ENCODE data around the gene RABL6. TPM values are rescaled to one million over a fixed set of nuclear protein-coding genes. Genes with fewer than 3 reads are reported as not detected.

The RABL6 gene
- total RNA-seq, 2 donors from 2014 or later: 69.8 to 72.8 TPM

DNA sequence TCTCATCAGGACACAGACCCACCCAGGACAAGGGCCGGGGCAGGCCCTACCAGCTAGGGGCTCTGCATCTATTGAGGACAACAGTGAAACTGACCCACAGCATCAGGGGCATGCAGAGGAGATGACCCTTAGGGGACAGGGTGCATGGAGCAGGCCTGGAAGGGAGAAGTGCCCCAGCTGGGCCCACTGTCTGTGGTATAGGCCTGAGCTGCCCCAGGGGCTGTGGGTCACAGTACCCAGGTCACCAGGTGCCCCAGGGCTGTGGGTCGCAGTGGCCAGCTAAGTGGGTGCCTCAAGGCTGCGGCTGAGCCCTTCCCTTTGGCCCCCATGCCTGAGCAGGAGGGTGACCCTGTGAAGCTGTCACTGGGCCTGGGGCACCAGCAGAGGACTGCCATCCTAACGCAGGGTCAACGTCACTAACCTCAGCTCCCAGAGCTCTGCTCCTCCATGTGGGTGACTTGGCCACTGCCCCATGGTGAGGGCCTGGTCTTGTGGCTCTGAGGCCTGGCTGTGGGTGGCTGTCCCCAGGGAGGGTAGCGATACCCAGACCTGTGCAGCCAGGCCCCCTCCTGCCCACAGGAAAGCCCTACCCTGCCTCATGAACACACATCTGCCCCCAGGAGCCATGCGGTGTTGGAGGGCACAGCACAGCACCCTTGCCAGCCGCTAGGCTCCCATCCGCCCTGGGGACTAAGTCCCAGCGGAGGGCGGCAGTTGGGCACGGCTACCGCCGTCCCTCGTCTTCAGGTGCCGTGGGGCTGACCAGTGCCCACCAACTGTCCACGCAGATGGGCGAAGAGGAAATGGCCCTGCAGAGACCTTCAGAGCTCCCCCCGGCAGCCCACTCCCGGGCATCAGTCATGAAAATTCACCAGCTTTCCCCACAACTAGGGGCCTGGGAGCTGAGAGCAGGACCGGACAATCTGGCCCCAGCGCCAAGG is 53.5 kb downstream of the RABL6 start:
- DNase-seq (peak in 1 of 4 donors; percentile 15), ATAC-seq (no peak)
- Histone ChIP-seq H3K9me3 (no peaks in the 10 kb centered on the region), H3K27ac (peak overlapping the region in 2 of 4 donors; percentile 1 to 29), H3K27me3 (no peaks in the 10 kb centered on the region), H3K4me3 (no peak overlapping the region), H3K36me3 (replicated peaks in 1 of 2; ENCODE audit: insufficient read depth in 1 of 2, low read depth in 2 of 2) (peaks cover 15 to 21% of the 10 kb centered on the region in 2 donors), H3K4me1 (peaks cover 83% of the 10 kb centered on the region)
- intact Hi-C loops (cut with DNase I): no loop called here
- TF ChIP-seq POLR2A (IDR thresholded peaks at IDR 0.05): no peak
- TF ChIP-seq, protein P1, sequence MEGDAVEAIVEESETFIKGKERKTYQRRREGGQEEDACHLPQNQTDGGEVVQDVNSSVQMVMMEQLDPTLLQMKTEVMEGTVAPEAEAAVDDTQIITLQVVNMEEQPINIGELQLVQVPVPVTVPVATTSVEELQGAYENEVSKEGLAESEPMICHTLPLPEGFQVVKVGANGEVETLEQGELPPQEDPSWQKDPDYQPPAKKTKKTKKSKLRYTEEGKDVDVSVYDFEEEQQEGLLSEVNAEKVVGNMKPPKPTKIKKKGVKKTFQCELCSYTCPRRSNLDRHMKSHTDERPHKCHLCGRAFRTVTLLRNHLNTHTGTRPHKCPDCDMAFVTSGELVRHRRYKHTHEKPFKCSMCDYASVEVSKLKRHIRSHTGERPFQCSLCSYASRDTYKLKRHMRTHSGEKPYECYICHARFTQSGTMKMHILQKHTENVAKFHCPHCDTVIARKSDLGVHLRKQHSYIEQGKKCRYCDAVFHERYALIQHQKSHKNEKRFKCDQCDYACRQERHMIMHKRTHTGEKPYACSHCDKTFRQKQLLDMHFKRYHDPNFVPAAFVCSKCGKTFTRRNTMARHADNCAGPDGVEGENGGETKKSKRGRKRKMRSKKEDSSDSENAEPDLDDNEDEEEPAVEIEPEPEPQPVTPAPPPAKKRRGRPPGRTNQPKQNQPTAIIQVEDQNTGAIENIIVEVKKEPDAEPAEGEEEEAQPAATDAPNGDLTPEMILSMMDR (IDR thresholded peaks at IDR 0.05): no peak
- 90 to 91% methylated on average over 3 to 21 of the region's 22 CpGs for WGBS, 2 donors

DNA sequence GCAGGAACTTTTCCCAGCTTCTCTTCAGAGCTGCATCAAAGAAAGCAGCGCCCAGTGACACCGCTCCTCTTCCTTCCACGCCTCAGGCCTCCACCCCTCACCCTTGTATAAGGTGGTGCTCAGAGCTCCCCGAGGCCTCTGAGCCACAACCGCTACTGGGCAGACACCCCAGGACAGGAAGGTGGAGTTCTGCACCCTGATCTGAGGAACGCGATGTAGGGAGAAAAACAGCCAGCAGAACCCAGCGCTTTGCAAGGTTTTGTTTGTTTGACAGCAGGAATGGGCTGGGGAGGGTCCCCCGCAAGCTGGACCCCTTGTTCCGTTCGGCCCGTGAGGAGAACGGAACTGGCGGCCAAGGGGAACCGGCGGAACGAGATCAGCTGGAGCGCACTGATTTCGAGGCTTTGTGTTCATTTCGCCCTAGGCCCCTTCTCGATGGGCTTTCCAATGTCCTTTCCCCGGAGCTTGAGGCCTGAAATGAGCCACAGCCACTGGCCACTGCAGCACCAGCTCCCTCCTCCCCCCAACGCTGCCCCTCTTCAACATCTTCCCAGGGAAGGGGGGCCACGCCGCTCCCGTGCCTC is 54.2 kb downstream of the RABL6 start:
- peaks cover 79% of the 10 kb centered on the region for H3K4me1 ChIP-seq
- peak in 1 of 4 donors; percentile 11 for DNase-seq

DNA sequence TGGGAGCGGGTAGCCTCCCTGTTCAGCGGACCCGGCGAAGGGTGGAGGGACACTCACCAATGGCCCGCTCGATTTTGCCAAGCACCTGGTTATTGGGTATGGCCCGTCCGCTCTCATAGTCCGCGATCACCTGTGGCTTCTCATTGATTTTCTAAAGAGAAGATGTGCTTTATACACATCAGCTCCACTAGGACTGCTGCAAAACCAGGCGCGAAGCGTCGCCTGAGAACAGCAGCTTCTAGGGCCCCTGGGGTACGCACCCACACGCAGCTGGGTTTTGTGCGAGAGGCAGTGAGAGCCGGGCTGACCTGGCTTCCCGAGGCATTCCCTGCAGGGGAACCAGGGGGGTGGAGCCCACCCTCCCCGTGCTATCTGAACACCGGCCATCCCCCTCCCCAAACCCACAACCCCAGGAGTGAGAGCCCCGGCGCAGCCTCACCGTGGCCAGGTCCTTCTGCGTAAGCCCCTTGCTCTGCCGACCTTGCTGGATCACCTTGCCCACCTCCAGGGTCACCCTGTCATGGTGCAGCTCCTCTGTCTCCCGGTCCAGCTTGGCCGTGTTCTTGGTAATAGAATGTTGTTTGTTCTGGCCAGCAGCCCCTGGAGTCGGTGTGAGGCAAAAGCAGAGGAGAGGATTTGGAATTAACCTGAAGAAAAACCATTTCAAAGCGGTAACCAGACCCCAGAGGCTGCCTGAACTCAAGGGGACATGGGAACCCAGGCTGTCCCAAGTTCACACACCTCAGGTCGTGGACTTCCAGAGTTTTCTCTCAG is 55.3 kb downstream of the RABL6 start:
- Histone ChIP-seq H3K4me3 (no peak overlapping the region), H3K27ac (no peak overlapping the region), H3K9me3 (no peaks in the 10 kb centered on the region), H3K27me3 (no peaks in the 10 kb centered on the region), H3K4me1 (peaks cover 74% of the 10 kb centered on the region), H3K36me3 (replicated peaks in 1 of 2; ENCODE audit: insufficient read depth in 1 of 2, low read depth in 2 of 2) (peaks cover 15 to 21% of the 10 kb centered on the region in 2 donors)
- ATAC-seq: no peak
- intact Hi-C loops (cut with DNase I): no loop called here
- no peak for TF ChIP-seq POLR2A (IDR thresholded peaks at IDR 0.05)
- TF ChIP-seq, protein P1 (IDR thresholded peaks at IDR 0.05): no peak
- WGBS, 2 donors: 74 to 86% methylated on average over 14 to 30 of the region's 31 CpGs
- DNase-seq: peak in 1 of 4 donors; percentile 13

More for the DNA sequence above, 54.2 kb downstream of the RABL6 start:
- Histone ChIP-seq H3K36me3 (replicated peaks in 1 of 2; ENCODE audit: insufficient read depth in 1 of 2, low read depth in 2 of 2) (peaks cover 15 to 21% of the 10 kb centered on the region in 2 donors), H3K27ac (no peak overlapping the region), H3K27me3 (no peaks in the 10 kb centered on the region), H3K4me3 (no peak overlapping the region), H3K9me3 (no peaks in the 10 kb centered on the region)
- TF ChIP-seq POLR2A (IDR thresholded peaks at IDR 0.05): no peak
- TF ChIP-seq, protein P1 (IDR thresholded peaks at IDR 0.05): no peak
- WGBS, 2 donors: 84 to 85% methylated on average over 20 to 26 of the region's 26 CpGs
- intact Hi-C loops (cut with DNase I): no loop called here
- no peak for ATAC-seq

DNA sequence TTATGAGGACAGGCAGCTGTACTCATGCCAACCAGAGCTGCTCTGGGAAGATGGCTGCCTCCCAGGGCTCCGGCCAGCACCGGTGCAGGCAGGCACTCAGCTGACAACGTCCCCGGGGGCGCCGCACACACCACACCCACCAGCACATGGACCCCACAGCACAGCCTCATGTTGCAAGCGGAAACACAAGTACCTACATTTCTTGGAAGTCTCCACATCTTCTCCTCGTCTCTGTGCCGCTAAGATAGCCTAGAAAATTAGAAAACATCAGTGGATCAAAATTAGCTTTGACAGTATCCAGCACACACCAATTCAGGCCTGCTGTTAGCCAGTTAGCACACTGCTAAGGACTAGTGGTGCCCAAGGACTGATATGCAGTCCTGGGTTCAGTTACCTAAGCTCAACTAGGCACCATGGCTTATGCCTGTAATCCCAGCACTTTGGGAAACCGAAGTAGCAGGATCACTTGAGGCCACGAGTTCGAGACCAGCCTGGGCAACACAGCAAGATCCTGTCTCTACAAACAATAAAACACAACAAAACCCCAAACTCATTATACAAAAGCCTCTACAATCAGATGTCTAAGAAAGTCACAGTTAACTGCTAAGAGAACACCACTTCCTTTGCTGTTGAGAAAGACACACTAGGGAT is 56.0 kb downstream of the RABL6 start:
- peak in 1 of 4 donors; percentile 15 for DNase-seq
- Histone ChIP-seq H3K4me3 (no peak overlapping the region), H3K27ac (no peak overlapping the region), H3K9me3 (no peaks in the 10 kb centered on the region), H3K4me1 (peaks cover 67% of the 10 kb centered on the region), H3K27me3 (no peaks in the 10 kb centered on the region), H3K36me3 (replicated peaks in 1 of 2; ENCODE audit: insufficient read depth in 1 of 2, low read depth in 2 of 2) (peaks cover 15 to 21% of the 10 kb centered on the region in 2 donors)
- no peak for ATAC-seq
- no peak for TF ChIP-seq POLR2A (IDR thresholded peaks at IDR 0.05)
- TF ChIP-seq, protein P1 (IDR thresholded peaks at IDR 0.05): no peak
- WGBS, 2 donors: 76 to 80% methylated on average over 10 to 12 of the region's 12 CpGs
- intact Hi-C loops (cut with DNase I): no loop called here

Measured in body of pancreas (tissue), 4 donors.